K562 (cell line): ENCODE measurements around the gene CD22. TPM values are rescaled to one million over a fixed set of nuclear protein-coding genes. Genes with fewer than 3 reads are reported as not detected.

Source experiments
- BCL6 ChIP-seq: fragments of 250-450 bp; sonication (Bioruptor Pico); IDR thresholded peaks from 2 replicates; pipeline ENCODE4 v1.4.0; 2020
- CBFB ChIP-seq: sonication (generic); formaldehyde crosslinking; IDR thresholded peaks from 2 replicates; pipeline ENCODE4 v1.4.0; 2020; ENCODE audit warnings: mild to moderate bottlenecking, missing genetic modification reagents
- DIDO1 ChIP-seq: fragments of 450-650 bp; IDR thresholded peaks from 2 replicates; pipeline ENCODE4 v1.6.1; 2016; ENCODE audit warnings: low read depth, missing biosample characterization, missing genetic modification characterization
- HDAC3 ChIP-seq: fragments of 450-650 bp; IDR thresholded peaks from 2 replicates; pipeline ENCODE4 v1.6.1; 2018; ENCODE audit warnings: borderline replicate concordance, mild to moderate bottlenecking, moderate library complexity; ENCODE audit not compliant: partially characterized antibody
- NFYB ChIP-seq: IDR thresholded peaks from 2 replicates; pipeline ENCODE4 v1.6.1; 2011; ENCODE audit warnings: mild to moderate bottlenecking, moderate library complexity; ENCODE audit not compliant: insufficient read length; ENCODE audit errors: extremely low read depth
- POLR2A ChIP-seq: fragments of 450-650 bp; conservative IDR thresholded peaks from 2 replicates; pipeline ENCODE4 v1.6.1; 2016
- RAD51 ChIP-seq: fragments of 450-650 bp; IDR thresholded peaks from 2 replicates; pipeline ENCODE4 v1.7.1; 2016; ENCODE audit warnings: low read depth, mild to moderate bottlenecking, borderline replicate concordance
- RFX7 ChIP-seq: fragments of 250-450 bp; sonication (Bioruptor Pico); IDR thresholded peaks from 2 replicates; pipeline ENCODE4 v1.5.1; 2021; ENCODE audit warnings: mild to moderate bottlenecking
- SMAD3 ChIP-seq: fragments of 450-650 bp; formaldehyde crosslinking; conservative IDR thresholded peaks from 2 replicates; pipeline ENCODE4 v1.4.0; 2020; ENCODE audit warnings: mild to moderate bottlenecking
- TBL1XR1 ChIP-seq, 2 experiments: IDR thresholded peaks; 2 replicates each; pipeline ENCODE4 v1.6.1; 2012; ENCODE audit warnings: improper control_type of control experiment in 2 of 2, low read length in 2 of 2, mild to moderate bottlenecking in 1 of 2
- THRA ChIP-seq: fragments of 450-650 bp; IDR thresholded peaks from 2 replicates; pipeline ENCODE4 v1.6.1; 2017; ENCODE audit warnings: mild to moderate bottlenecking, moderate library complexity
- ZNF766 ChIP-seq: fragments of 200-800 bp; sonication (Bioruptor generic); conservative IDR thresholded peaks from 2 replicates; pipeline ENCODE4 v1.6.1; 2016; ENCODE audit warnings: missing genetic modification characterization, missing compliant biosample characterization
- polyA plus RNA-seq, 8 experiments: library from polyadenylated mRNA; depleted of rRNA in 4 of 8; stranded (reverse) in 5 of 8; unstranded in 3 of 8; fragments of >200 nt; fragmentation: Nextera tagmentation in 2 of 8; fragmentation: Illumina TruSeq in 1 of 8; extraction: Ambion mirVana in 2 of 8; extraction: Trizol in 1 of 8; gene quantifications; 2 replicates each; pipeline versions ENCODE4 v1.2.1 to v1.2.3, GENCODE V29; 2011 to 2014; ENCODE audit warnings: inconsistent platforms in 1 of 8, missing spikeins in 1 of 8
- total RNA-seq, 7 experiments: library from RNA; depleted of rRNA in 6 of 7; stranded (reverse); fragments of >200 nt in 6 of 7; fragmentation: Illumina TruSeq in 2 of 7; extraction: Trizol in 2 of 7; gene quantifications; 2 replicates each; pipeline versions ENCODE4 v1.2.1 to v1.2.3, GENCODE V29; 2011 to 2021; ENCODE audit warnings: low replicate concordance in 1 of 7
- TF ChIP-seq, protein P1 (sequence below), 3 experiments: IDR thresholded peaks in 2 of 3; conservative IDR thresholded peaks in 1 of 3; 2 replicates each; pipeline ENCODE4 v1.5.1; 2011 to 2012; ENCODE audit warnings: low read length in 3 of 3, mild to moderate bottlenecking in 3 of 3, control low read depth in 2 of 3, improper control_type of control experiment in 1 of 3, inconsistent platforms in 1 of 3, low read depth in 1 of 3, mixed read lengths in 1 of 3, moderate library complexity in 1 of 3; ENCODE audit not compliant: insufficient read depth in 2 of 3
- TF ChIP-seq, protein P2 (sequence below): fragments of 450-650 bp; formaldehyde crosslinking; IDR thresholded peaks from 2 replicates; pipeline ENCODE4 v1.4.0; 2020; ENCODE audit warnings: mild to moderate bottlenecking, mixed read lengths
- TF ChIP-seq, protein P3 (sequence below): IDR thresholded peaks from 2 replicates; pipeline ENCODE4 v1.6.1; 2011; ENCODE audit warnings: borderline replicate concordance, low read depth, mild to moderate bottlenecking, moderate library complexity, low read length; ENCODE audit not compliant: insufficient read depth, poor library complexity, severe bottlenecking

CD22 gene
- total and polyA plus RNA-seq, 9 of the 15 experiments (the other 6 are each of a cell fraction or from before 2014, with no cell fraction given), result 0.29 to 5.0 (median 3.5) TPM

GRCh38 chr19:35353635-35354034 lies 24.6 kb downstream of the CD22 start (continued):
- TF ChIP-seq DIDO1 (tag) (no peak), HDAC3 (no peak), CBFB (CRISPR knock-in tag) (no peak), TBL1XR1 (IDR thresholded peaks at IDR 0.05; ENCODE audit: low read length in 2 of 2) (no peak), BCL6 (CRISPR knock-in tag) (no peak), RFX7 (CRISPR knock-in tag) (no peak), RAD51 (0 out of 2 replicates have a peak, but pooled peaks have one; percentile 19), SMAD3 (CRISPR knock-in tag) (no peak), THRA (no peak), POLR2A (no peak), ZNF766 (CRISPR knock-in tag) (no peak), NFYB (no peak)
- TF ChIP-seq, protein P1, sequence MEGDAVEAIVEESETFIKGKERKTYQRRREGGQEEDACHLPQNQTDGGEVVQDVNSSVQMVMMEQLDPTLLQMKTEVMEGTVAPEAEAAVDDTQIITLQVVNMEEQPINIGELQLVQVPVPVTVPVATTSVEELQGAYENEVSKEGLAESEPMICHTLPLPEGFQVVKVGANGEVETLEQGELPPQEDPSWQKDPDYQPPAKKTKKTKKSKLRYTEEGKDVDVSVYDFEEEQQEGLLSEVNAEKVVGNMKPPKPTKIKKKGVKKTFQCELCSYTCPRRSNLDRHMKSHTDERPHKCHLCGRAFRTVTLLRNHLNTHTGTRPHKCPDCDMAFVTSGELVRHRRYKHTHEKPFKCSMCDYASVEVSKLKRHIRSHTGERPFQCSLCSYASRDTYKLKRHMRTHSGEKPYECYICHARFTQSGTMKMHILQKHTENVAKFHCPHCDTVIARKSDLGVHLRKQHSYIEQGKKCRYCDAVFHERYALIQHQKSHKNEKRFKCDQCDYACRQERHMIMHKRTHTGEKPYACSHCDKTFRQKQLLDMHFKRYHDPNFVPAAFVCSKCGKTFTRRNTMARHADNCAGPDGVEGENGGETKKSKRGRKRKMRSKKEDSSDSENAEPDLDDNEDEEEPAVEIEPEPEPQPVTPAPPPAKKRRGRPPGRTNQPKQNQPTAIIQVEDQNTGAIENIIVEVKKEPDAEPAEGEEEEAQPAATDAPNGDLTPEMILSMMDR (IDR thresholded peaks at IDR 0.05 in 2 of 3, conservative IDR thresholded peaks at IDR 0.05 in 1 of 3; ENCODE audit: insufficient read depth in 2 of 3, low read depth in 1 of 3, low read length in 3 of 3), result peak in 1 of 3 experiments; percentile 18; a peak in 1 of 6 replicates
- TF ChIP-seq, protein P2, sequence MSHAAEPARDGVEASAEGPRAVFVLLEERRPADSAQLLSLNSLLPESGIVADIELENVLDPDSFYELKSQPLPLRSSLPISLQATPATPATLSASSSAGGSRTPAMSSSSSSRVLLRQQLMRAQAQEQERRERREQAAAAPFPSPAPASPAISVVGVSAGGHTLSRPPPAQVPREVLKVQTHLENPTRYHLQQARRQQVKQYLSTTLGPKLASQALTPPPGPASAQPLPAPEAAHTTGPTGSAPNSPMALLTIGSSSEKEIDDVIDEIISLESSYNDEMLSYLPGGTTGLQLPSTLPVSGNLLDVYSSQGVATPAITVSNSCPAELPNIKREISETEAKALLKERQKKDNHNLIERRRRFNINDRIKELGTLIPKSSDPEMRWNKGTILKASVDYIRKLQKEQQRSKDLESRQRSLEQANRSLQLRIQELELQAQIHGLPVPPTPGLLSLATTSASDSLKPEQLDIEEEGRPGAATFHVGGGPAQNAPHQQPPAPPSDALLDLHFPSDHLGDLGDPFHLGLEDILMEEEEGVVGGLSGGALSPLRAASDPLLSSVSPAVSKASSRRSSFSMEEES (CRISPR knock-in tag), result no peak
- TF ChIP-seq, protein P3, sequence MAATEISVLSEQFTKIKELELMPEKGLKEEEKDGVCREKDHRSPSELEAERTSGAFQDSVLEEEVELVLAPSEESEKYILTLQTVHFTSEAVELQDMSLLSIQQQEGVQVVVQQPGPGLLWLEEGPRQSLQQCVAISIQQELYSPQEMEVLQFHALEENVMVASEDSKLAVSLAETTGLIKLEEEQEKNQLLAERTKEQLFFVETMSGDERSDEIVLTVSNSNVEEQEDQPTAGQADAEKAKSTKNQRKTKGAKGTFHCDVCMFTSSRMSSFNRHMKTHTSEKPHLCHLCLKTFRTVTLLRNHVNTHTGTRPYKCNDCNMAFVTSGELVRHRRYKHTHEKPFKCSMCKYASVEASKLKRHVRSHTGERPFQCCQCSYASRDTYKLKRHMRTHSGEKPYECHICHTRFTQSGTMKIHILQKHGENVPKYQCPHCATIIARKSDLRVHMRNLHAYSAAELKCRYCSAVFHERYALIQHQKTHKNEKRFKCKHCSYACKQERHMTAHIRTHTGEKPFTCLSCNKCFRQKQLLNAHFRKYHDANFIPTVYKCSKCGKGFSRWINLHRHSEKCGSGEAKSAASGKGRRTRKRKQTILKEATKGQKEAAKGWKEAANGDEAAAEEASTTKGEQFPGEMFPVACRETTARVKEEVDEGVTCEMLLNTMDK, result no peak
